ENCODE data around the gene MME.

DNA sequence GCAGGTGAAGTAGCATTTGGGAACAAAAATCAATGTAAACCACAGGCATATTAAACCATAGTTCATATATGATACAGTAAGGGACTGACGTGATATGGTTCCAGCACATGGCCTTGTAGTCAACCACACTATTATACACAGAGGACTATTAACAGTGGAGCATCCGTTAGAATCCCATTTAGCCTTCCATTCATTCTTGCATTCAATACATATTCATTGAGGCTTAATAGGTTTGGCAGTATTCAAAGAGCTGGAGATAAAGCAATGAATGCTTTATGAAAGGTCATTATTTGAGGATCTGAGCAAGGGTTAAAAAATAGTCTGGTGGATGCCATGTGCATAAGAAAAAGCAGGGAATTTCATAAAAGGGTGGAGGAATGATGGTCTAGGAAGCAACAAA, 89.1 kb downstream of the MME start:
- TF ChIP-seq, protein P1, sequence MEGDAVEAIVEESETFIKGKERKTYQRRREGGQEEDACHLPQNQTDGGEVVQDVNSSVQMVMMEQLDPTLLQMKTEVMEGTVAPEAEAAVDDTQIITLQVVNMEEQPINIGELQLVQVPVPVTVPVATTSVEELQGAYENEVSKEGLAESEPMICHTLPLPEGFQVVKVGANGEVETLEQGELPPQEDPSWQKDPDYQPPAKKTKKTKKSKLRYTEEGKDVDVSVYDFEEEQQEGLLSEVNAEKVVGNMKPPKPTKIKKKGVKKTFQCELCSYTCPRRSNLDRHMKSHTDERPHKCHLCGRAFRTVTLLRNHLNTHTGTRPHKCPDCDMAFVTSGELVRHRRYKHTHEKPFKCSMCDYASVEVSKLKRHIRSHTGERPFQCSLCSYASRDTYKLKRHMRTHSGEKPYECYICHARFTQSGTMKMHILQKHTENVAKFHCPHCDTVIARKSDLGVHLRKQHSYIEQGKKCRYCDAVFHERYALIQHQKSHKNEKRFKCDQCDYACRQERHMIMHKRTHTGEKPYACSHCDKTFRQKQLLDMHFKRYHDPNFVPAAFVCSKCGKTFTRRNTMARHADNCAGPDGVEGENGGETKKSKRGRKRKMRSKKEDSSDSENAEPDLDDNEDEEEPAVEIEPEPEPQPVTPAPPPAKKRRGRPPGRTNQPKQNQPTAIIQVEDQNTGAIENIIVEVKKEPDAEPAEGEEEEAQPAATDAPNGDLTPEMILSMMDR (conservative IDR thresholded peaks at IDR 0.05 in 1 of 2, IDR thresholded peaks at IDR 0.05 in 1 of 2; ENCODE audit: low read depth in 1 of 2, low read length in 2 of 2), result no peak
- TF ChIP-seq EZH2 (IDR thresholded peaks at IDR 0.05; ENCODE audit: low read length, missing control alignments), result no peak

Data from fibroblast of lung (primary cell).